Measurements from ENCODE around the gene KCNT2. TPM values are rescaled to one million over a fixed set of nuclear protein-coding genes. Genes with fewer than 3 reads are reported as not detected.

KCNT2 gene
- total RNA-seq, 4 donors from 2014 or later, result 1.9 to 9.7 (median 6.3) TPM

GRCh38 chr1:196543833-196544232 lies 64.4 kb downstream of the KCNT2 start:
- no peak for TF ChIP-seq CTCF (IDR thresholded peaks at IDR 0.05; ENCODE audit: low read depth)

GRCh38 chr1:196538473-196538872 lies 69.8 kb downstream of the KCNT2 start:
- no peak for TF ChIP-seq CTCF (IDR thresholded peaks at IDR 0.05; ENCODE audit: low read depth)

GRCh38 chr1:196535727-196536126 lies 72.5 kb downstream of the KCNT2 start:
- TF ChIP-seq CTCF (IDR thresholded peaks at IDR 0.05; ENCODE audit: low read depth), result no peak

GRCh38 chr1:196531737-196532524 lies 76.3 kb downstream of the KCNT2 start:
- no peak for TF ChIP-seq CTCF (IDR thresholded peaks at IDR 0.05; ENCODE audit: low read depth)

- TF ChIP-seq CTCF (IDR thresholded peaks at IDR 0.05; ENCODE audit: low read depth), result no peak
Measured at GRCh38 chr1:196527919-196528318, 80.3 kb downstream of the KCNT2 start.

GRCh38 chr1:196517193-196517592 lies 91.0 kb downstream of the KCNT2 start:
- TF ChIP-seq CTCF (IDR thresholded peaks at IDR 0.05; ENCODE audit: low read depth), result no peak

GRCh38 chr1:196516373-196516772 lies 91.9 kb downstream of the KCNT2 start:
- no peak for TF ChIP-seq CTCF (IDR thresholded peaks at IDR 0.05; ENCODE audit: low read depth)

Data from subcutaneous adipose tissue (tissue), 4 donors.